H1 (cell line): ENCODE results near the gene TSPOAP1. TPM values are rescaled to one million over a fixed set of nuclear protein-coding genes. Genes with fewer than 3 reads are reported as not detected.

Experiments used
- CTCF ChIP-seq, 3 experiments: IDR thresholded peaks; 1 replicate in 2 of 3; 2 replicates in 1 of 3; pipeline versions ENCODE4 v1.5.1 to v1.6.1; 2011; ENCODE audit warnings: low read length in 3 of 3, mild to moderate bottlenecking in 3 of 3, inconsistent platforms in 2 of 3, low read depth in 1 of 3, moderate library complexity in 1 of 3; ENCODE audit not compliant: insufficient read depth in 1 of 3; ENCODE audit errors: control extremely low read depth in 1 of 3
- RBBP5 ChIP-seq: IDR thresholded peaks from 2 replicates; pipeline ENCODE4 v1.7.1; 2012; ENCODE audit warnings: low read depth, mild to moderate bottlenecking, inconsistent platforms, low read length, moderate library complexity, borderline replicate concordance
- SP4 ChIP-seq: IDR thresholded peaks from 2 replicates; pipeline ENCODE4 v1.6.1; 2012; ENCODE audit warnings: low read length, inconsistent platforms
- polyA plus RNA-seq, 7 experiments: library from polyadenylated mRNA; depleted of rRNA in 3 of 7; stranded (reverse) in 5 of 7; unstranded in 2 of 7; fragments of >200 nt in 5 of 7; fragments of 200-250 nt in 2 of 7; gene quantifications; 1 replicate in 5 of 7; 2 replicates in 1 of 7; 4 replicates in 1 of 7; pipeline versions ENCODE4 v1.2.1 to v1.2.3, GENCODE V29; 2011 to 2013; ENCODE audit warnings: missing spikeins in 2 of 7, mixed read lengths in 2 of 7
- total RNA-seq: library from RNA; stranded (reverse); fragmentation: NEBNext Ultra II Directional; extraction: Animal tissue kit (Norgen Biotek cat#: 25700); gene quantifications from 2 replicates; pipeline ENCODE4 v1.2.1, GENCODE V29; 2021

Gene TSPOAP1
- total and polyA plus RNA-seq, 2 of the 8 experiments (the other 6 are each of a cell fraction or from before 2014, with no cell fraction given) = 7.6 to 9.2 TPM

DNA sequence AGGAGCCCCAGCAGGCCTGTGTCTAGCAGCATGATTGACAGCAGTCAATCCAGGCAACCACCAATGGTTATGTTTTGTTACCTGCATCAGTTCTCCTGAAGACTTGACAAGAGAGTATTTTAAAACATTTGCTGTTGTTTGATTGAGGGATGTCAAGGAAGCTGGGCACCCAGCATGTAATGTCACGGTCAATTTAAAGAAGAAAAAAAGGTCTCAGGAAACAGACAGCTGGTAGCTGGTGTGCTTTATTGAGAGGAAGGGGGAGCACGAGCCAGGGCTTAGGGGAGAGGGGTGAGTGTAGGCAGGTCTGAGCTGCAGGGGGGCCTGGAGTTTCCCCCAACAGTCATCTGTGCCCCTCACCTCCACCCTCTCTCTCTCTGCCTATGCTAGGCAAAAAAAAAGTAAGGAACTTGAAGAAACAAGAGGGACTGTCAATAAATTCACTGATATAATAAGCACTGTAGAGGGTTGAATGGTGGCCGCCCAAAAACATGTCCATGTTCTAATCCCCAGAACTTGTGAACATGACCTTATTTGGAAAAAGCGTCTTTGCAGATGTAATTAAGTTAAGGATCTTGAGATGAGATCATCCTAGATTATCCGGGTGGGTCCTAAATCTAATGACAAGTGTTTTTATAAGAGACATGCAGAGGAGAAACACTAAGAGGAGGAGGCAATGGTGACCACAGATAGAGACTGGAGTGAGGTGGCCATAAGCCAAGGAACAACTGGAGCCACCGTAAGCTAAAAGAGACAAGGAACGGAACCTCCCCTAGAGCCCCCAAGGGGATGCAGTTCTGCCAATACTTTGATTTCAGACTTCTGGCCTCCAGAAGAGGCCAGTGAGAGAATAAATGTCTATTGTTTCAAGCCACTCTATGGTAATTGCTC lies 14.5 kb downstream of the TSPOAP1 start (continued):
- TF ChIP-seq CTCF (IDR thresholded peaks at IDR 0.05; ENCODE audit: control extremely low read depth in 1 of 3, insufficient read depth in 1 of 3, low read depth in 1 of 3, low read length in 3 of 3) (no peak), SP4 (no peak), RBBP5 (no peak)
